A204.1 (cell line): Measurements from ENCODE around the gene GPR146.
"Not testable (repeated sequence)": the region's sequence is repeated elsewhere in the genome, so short reads cannot be mapped to it uniquely, and the experiment has no call there.

Source experiments
- FAIRE-seq: peaks from 2 replicates; lab custom pipeline; 2012; peaks lifted over from hg19 to GRCh38; lab: Jason Lieb, UNC

GPR146 gene, protein sequence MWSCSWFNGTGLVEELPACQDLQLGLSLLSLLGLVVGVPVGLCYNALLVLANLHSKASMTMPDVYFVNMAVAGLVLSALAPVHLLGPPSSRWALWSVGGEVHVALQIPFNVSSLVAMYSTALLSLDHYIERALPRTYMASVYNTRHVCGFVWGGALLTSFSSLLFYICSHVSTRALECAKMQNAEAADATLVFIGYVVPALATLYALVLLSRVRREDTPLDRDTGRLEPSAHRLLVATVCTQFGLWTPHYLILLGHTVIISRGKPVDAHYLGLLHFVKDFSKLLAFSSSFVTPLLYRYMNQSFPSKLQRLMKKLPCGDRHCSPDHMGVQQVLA

DNA sequence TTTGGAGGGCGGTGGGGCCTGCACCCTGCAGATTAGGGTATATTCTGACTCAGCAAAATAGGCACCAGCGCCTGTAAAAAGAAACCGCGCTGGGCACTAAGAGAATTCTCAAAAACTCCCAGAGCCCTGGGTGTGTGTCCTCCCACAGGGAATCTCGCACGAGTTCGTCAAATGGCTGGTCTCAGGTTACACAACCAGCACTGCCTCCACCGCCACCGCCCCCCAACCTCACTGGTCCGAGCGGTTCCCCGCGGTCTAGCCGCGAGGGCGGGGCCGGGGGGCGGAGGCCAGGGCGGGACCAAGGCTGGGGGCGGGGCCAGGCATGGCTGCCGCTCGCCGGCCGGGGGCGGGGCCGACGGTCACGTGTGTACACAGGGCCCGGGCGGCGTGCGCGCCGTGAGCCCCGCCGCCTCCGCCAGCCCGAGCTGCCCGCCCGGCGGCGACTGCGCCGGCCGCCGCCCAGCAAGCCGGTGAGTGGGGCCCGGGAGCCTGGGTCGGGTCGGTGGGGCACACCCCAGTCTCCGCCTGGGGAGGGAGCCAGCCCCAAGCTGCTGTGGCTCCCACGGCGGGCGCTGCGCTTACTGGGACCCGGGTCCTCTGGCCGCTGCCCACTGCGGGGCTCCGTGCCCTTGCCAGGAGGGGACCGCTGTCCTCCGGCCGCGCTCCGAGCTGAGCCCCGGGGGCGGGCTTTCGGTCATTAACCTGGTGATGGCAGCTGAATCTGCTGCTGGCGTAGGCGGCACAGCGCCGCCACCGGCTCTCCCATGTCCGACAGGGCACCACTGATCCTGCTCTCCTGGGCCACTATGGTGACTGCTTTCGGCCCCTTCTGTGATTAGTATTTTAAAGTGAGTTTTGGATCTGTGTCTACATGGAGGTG lies at the start of gene GPR146:
Gene GPR146, plus strand, starts transcription at position 358 of the 880 bp plus-strand sequence. CDS start 12,970 bp downstream, outside the sequence.
- no peak for FAIRE-seq

DNA sequence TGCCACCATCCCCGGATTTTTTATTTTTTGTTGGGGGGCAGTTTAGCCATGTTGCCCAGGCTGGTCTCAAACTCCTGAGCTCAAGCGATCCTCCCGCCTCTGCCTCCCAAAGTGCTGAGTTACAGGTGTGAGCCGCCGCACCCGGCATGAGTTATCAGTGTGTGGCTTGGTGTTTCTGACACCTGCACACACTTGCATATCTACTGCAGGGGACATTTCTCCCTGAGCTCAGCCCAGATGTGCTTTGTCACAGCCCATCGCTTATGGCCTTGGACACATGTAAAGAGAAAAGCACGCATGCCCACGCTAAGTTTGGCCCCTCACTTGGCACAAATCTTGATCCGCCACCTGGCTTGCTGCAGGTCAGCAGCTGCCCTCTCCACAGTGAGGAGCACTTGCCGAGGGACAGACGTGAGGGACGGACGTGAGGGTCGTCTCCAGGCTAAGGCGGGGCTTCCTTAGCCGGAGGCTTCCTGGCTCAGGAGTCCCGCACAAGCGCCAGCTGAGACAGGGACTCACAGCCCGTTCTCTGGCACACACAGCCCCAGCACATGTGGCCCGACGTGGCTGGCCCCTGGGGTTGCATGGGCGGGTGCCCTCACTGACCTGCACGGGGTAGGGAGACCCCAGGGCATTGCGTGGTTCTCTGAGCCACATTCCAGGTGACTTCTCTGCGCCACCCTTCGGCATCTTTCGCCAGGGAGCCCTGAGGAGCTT lies 49.6 kb upstream of the GPR146 start:
- FAIRE-seq, result no peak

DNA sequence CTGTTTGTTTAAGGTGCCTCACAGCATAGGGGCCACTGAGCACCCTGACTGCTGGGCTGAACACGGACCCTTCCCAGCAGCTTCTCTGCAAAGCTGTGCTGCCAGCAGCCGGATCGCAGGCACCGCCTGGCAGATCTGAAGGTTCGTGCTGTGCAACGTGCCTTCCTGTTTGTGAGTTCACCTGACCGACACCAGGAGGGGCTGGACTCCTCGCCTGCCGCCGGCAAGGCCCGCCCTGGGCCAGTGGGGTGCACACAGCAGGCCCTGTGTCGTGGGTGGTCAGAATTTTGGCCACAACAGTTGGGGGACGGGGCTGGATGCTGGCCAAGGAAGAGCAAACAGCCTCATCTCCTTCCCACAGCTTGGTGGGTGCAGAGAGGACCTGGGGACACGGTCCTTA lies 48.8 kb upstream of the GPR146 start:
- no peak for FAIRE-seq

DNA sequence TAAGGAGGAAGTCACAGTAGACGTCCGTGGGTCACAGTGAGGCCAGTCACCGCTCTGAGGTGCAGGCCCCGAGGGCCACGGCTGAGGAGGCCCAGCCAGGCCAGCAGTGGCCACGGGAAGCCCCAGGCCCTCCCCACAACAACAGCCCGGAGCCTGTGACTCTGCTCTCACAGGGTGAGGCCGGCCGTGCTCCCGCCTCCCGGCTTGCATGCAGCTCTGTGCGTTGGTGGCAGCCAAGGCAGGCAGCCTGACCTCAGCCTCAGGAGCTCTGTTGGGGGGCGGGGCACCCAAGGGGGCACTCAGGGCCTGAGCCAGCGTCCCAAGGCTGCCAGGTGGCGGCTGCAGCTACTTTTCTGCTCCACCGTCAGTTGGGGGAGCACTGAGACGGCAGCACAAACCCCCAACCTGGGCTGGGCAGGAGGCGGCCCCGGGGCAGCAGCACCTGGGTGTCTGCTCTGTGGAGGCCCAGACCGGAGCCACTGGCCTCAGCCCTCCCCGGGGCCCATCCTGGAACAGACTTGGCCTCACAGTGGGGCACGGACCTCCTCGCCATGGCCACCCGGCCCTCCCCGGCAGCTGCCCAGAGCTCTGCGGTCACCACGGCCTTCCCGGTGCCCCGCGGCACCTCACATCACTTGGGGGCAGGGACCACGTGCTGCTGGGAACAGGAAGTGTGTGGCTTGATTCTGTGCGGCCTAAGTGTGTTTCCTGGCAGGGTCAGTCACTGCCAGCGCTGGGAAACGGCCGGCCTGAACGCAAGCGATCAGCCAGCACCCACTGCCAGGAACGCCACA lies 48.1 kb upstream of the GPR146 start:
- FAIRE-seq, result no peak

DNA sequence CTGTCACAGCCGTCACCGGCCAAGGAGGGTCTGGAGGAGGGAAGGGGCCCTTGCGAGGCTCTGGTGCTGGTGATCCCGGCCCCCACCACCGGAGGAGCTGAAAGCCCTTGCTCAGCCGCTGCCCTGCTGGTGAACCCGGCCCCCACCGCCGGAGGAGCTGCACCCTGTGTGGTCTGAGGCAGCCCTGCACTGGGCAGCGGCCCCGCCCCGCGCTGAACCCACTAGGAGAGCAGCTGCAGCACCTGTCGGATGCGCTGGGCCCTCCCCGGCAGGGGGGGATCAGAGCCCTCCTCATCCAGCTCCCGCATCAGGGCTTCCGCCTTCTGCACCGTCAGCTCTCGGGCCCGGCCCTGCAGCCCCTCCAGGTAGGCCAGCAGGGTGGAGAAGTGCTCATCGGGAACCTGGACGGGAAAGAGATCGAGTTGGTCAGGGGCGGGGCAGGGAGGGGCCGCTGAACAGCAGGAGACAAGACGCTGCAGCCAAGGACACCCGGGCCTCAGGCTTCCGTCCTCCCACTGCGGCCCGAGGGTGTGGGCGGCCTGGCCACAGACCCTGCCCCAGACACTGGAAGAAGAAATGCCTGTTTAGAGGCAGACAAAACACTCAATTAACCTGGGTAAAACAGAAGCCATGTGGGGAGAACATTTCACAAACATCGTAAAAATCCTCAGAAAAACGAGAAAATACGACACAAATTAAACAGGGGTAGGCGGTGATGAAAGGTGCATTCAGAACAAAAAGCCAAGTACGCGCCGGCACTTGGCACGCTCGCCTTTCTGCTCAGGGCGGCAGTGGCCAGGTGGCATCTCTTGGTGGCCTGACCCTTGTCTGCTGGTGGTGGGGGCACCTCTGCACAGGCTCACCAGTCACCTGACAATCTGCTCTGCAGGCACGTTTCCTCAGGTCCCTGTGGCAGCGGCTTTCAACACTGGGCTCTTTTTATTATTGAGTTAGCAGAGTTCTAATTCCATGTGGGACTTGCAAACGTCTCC lies 46.6 kb upstream of the GPR146 start:
- no peak for FAIRE-seq

DNA sequence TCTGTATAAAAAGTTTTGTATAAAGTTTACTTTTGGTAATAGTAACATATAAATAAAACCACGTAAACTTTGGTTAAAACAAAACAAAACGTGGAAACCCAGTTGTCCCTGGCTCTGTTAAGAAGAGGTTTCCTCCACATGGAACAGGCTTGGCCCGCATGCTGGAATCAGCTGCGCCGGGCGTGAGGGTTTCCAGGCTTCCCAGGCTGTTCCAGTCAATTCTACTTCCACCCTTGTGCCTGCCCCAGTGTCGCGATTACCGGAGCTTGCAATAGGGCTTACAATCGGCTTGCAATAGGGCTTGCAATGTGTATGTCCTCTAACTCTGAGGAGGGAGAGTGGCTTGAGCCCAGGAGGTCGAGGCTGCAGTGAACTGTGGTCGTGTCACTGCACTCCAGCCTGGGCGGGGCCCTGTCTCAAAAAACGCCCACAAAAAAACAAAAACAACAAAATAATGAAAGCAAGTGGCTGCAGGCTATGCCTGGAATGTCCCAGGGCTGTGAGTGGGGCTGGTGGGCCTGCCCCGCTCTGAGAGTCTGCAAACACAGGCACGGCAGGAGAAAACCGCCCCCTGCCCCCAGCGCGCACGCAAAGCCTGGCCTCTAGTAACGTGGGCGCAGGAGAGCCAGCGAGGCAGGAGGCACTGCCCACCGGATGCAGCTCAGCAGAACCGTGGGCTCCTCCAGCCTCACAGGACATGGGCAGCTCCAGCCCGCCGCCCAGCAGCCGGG lies 45.0 kb upstream of the GPR146 start:
- no peak for FAIRE-seq

DNA sequence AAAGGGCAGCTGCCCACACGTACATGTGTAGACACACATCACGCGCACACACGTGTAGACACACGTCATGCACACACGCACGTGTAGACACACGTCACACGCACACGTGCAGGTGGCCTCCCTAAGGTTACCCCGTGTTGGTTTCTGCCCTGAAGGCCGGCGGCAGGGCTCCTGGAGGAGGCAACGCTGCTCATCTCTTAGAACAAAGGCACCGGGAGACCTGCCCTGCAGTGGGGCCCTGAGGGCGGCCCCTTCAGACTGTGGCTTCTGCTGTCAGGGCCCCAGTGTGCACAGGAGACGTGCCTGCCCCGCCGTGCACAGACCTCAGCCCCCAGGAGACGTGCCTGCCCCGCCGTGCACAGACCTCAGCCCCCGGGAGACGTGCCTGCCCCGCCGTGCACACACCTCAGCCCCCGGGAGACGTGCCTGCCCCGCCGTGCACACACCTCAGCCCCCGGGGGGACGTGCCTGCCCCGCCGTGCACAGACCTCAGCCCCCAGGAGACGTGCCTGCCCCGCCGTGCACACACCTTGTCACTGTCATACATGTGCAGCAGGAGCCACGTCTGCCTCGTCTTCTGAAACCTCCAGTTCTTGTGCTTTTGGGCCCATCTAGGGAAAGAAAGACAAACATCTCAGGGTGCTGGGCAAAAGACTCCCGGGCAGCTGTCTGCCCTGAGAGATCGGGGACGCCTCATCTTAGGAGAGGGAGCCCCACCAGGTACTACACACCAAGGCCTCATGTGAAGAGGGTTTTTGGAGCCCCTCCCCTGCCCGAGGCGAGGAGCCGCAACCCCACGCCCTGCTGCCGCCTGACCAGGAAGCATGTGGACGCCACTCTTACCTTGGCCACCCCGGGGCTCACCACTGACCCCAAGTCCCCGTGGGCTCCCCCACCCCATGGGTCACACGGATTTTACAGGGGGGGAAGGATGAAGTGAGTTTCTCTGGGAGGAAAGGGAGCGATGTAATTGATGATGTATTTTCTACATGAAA lies 44.1 kb upstream of the GPR146 start:
- no peak for FAIRE-seq

DNA sequence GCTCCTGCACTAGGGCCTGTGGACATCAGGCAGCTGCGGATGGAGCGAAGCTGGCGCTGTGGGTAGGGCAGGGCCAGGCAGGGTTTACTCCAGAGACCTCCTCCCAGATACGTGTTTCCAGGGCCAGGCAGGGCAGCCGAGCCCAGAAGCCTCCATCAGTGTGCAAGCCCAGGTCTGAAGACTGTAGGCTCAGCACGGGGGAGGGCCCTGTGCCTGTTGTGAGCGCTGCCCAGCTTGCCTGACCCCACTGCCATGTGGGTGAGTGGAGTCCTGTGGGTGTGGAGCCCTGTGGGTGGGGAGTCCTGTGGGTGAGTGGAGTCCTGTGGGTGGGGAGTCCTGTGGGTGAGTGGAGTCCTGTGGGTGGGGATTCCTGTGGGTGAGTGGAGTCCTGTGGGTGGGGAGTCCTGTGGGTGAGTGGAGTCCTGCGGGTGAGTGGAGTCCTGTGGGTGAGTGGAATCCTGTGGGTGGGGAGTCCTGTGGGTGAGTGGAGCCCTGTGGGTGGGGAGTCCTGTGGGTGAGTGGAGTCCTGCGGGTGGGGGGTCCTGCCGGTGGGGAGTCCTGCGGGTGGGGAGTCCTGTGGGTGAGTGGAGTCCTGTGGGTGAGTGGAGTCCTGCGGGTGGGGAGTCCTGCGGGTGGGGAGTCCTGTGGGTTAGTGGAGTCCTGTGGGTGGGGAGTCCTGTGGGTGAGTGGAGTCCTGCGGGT lies 43.1 kb upstream of the GPR146 start:
- not testable (repeated sequence) for FAIRE-seq

DNA sequence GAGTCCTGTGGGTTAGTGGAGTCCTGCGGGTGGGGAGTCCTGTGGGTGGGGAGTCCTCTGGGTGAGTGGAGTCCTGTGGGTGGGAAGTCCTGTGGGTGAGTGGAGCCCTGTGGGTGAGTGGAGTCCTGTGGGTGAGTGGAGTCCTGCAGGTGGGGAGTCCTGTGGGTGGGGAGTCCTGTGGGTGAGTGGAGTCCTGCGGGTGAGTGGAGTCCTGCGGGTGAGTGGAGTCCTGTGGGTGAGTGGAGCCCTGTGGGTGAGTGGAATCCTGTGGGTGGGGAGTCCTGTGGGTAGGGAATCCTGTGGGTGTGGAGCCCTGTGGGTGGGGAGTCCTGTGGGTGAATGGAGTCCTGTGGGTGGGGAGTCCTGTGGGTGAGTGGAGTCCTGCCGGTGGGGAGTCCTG lies 42.3 kb upstream of the GPR146 start:
- not testable (repeated sequence) for FAIRE-seq

DNA sequence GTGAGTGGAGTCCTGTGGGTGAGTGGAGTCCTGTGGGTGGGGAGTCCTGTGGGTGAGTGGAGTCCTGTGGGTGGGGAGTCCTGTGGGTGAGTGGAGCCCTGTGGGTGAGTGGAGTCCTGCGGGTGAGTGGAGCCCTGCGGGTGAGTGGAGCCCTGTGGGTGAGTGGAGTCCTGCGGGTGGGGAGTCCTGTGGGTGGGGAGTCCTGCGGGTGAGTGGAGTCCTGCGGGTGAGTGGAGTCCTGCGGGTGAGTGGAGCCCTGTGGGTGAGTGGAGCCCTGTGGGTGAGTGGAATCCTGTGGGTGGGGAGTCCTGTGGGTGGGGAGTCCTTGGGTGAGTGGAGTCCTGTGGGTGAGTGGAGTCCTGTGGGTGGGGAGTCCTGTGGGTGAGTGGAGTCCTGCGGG lies 41.9 kb upstream of the GPR146 start:
- not testable (repeated sequence) for FAIRE-seq

DNA sequence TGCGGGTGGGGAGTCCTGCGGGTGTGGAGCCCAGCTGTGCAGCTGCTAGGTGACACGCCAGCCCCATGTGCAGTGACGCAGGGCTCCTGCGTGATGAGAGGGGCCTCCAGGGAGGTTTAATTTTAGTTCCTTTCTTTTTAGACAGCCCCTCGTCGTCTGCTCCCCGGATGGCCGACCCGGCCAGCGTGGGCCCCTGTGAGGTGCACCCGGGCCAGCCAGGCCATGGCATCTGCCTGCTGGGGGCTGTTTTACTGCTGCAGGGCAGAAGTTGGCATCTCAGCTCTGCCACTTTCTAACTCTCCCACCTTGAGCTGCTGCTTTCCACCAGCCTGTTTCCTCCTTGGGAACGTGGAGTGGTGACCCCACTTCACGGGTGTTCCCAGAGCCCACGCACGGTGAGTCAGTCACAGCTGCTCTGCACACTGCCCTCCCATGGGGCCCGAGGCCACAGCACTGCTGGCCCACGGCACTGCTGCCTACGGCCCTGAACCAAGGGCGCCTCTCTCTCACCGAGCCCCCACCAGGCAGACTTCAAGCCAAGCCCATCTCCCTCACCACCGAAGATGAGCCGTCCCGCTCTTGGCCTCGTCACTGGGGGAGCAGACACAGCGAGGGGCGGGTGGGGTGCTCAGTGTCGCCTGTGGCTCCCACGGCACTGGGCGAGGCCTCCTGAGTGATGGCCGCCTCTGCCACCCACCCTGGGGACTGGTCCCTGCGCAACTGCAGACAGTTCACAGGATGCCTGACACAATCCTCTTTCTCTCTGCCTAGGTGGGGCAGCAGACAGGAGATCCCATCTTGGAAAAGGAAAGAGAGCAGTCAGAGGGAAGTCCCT lies 40.1 kb upstream of the GPR146 start:
- no peak for FAIRE-seq

DNA sequence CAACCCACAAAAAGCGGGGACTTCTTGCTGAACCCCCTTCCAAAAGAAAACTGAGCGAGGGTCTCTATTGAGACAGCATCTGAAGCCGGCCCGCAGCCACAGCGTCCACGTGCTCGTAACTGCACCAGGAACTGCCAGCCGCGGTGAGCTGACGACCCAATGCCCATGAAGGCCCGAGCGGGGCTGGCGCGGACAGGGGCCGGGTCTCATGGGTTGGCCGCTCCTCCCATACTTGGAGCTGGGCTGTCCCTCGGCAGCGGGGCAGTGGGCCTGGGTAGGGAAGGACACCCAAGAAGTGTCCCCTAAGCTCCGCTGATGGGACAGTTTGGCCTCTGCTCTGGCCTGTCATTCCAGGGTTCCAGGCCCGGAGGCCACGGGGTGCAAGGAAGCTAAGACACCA lies 39.0 kb upstream of the GPR146 start:
- FAIRE-seq, result no peak

DNA sequence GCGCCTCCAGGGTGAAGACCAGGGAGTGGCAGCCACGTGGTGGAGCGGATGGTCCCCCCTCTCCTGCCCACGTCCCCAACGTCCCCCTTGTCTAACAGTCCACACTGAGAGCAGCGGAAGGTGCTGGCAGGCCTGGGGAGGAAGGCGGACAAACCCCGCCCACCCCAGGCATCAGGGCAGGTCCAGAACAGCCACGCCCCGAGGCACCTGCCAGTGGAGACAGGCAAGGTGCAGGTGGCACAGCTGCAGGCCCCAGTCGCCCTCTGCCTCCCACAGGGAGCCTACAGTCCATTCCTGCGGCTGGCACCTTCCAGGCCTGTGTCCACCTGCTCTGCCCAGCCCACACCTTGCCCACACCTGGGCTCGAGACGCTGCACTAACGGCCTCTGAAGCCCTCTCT lies 36.4 kb upstream of the GPR146 start:
- FAIRE-seq, result no peak

DNA sequence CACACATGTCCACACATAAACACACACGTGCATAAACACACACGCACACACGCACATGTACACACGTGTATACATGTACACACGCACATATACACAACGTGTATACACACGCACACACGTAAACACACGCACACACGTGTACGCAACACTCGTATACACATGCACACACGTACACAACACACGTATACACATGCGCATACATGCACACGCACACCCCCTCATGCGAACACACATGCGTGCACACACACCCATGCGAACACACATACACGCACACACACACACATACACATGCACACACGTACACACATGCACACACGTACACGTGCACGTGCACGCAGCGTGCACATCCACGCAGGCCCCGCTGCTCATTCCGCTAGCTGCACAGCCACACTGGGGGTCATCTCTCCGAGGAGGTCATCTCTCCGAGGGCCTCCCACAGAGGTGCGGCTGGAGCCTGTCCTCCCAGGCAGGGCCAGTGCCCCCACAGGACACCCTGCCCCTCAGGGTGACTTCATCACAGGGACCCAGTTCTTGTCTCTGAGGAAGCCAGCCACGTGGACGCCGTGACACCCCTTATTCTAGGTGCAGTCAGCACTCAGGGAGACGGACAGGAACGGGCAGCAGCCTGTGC lies 35.5 kb upstream of the GPR146 start:
- no peak for FAIRE-seq

DNA sequence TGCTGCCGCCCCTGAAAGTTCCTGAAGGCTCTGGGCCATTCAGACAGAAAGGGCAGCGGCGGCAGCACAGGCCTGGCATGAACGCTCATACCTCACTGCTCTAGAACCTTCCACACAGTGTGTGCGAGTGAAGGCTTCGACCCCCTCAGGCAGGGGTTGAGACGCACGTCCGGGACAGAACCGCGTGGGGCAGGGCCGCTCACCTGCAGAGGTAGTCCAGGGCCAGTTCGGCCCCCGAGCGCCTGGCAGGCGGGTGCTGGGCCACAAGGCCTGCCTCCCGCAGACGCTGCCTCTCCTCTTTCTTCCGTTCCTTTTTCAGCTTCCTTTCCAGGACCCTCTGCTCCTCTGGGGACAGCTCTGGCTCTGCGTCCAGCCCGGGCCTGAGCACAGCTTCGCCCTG lies 34.6 kb upstream of the GPR146 start:
- no peak for FAIRE-seq

DNA sequence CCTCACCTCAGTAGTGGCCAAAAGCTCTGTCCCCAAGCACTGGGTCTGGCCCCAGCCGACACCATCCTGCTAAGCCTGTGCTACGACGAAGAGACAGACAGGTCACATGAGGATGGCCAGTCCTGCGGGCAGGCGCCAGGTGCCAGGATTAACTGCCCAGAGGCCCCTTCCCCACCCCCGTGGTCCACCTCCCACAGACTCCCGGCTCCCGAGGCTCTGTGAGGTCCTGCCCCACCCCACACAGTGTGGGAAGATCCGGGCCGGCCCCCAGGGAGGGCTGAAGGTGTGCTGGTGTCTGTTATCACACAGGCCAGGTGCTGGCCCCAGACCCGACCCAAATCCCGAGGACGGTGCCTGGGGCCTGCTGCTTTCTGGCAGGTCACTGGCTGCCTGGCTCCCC lies 34.1 kb upstream of the GPR146 start:
- no peak for FAIRE-seq
